ENCODE measurements around the gene RAB9A.

RAB9A gene

DNA sequence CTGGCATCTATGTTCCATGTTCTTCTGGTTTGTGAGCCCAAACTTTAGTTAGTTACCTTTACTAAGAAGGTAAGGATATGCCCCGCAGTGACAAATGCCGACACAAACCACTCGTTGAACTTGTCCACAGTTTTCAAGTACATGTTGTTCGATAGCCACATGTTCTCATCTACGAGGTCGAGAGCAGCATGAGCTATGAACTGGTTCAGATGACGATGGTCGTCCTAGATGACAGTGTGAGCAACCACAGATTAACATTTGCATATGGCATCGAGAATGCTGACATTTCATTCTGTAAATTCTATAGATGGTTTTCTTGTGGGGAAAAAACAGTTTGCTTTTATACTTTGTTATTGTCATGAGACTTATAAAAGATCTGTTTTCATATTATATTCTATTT is 27.5 kb downstream of the RAB9A start:
- no peak overlapping the region for H3K4me3 ChIP-seq (ENCODE audit: low read length, poor library complexity, severe bottlenecking)
- no peaks in the 10 kb centered on the region for H3F3A ChIP-seq (ENCODE audit: low read depth)
- TF ChIP-seq EZH2phosphoT487 (IDR thresholded peaks at IDR 0.05; ENCODE audit: borderline replicate concordance): no peak
- TF ChIP-seq, protein P1, sequence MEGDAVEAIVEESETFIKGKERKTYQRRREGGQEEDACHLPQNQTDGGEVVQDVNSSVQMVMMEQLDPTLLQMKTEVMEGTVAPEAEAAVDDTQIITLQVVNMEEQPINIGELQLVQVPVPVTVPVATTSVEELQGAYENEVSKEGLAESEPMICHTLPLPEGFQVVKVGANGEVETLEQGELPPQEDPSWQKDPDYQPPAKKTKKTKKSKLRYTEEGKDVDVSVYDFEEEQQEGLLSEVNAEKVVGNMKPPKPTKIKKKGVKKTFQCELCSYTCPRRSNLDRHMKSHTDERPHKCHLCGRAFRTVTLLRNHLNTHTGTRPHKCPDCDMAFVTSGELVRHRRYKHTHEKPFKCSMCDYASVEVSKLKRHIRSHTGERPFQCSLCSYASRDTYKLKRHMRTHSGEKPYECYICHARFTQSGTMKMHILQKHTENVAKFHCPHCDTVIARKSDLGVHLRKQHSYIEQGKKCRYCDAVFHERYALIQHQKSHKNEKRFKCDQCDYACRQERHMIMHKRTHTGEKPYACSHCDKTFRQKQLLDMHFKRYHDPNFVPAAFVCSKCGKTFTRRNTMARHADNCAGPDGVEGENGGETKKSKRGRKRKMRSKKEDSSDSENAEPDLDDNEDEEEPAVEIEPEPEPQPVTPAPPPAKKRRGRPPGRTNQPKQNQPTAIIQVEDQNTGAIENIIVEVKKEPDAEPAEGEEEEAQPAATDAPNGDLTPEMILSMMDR (conservative IDR thresholded peaks at IDR 0.05; ENCODE audit: low read length): no peak
- H3K4me2 ChIP-seq (ENCODE audit: low read depth, low read length, poor library complexity, severe bottlenecking): no peak overlapping the region
- H3K27me3 ChIP-seq (ENCODE audit: insufficient read depth, low read length, poor library complexity, severe bottlenecking): no peaks in the 10 kb centered on the region
- H2AFZ ChIP-seq (ENCODE audit: low read length): no peak overlapping the region
- peaks cover 2% of the 10 kb centered on the region for H4K20me1 ChIP-seq (ENCODE audit: insufficient read depth, low read length, poor library complexity, severe bottlenecking)
- H3K9me3 ChIP-seq (ENCODE audit: insufficient read depth, low read depth, low read length): no peaks in the 10 kb centered on the region
- H3K9ac ChIP-seq (ENCODE audit: low read depth, low read length, poor library complexity, severe bottlenecking): no peak overlapping the region
- peaks cover 13% of the 10 kb centered on the region for H3K4me1 ChIP-seq (ENCODE audit: insufficient read depth, low read length, poor library complexity, severe bottlenecking)
- peaks cover 26% of the 10 kb centered on the region for H3K79me2 ChIP-seq (ENCODE audit: insufficient read depth, low read length)
- peaks cover 68% of the 10 kb centered on the region; the same call in 1 of the 2 replicates for H3K36me3 ChIP-seq (ENCODE audit: insufficient read depth, low read length)
- H3K9me2 ChIP-seq (replicated peaks; ENCODE audit: low read depth, low read length): no peaks in the 10 kb centered on the region

DNA sequence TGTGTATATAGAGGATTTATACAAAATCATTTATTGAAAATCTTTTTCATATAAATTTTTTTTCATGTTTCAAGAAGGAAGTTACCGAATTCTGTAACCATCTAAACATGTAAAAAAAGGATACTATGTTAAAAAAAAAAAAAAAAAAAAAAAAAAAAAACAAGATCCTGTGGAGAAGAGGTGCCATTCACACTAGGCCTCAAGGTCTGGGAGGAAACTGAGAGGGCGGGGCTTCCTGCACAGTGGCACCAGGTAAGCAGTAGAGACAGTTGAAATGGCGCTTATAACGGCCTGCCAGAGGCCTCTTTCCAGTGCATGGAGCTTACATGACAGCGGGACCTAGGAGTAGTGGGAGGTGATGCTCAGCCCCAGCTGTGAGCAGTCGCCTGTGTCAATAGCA is 28.0 kb downstream of the RAB9A start:
- TF ChIP-seq, protein P1 (conservative IDR thresholded peaks at IDR 0.05; ENCODE audit: low read length): no peak
- no peak overlapping the region for H3K9ac ChIP-seq (ENCODE audit: low read depth, low read length, poor library complexity, severe bottlenecking)
- no peak overlapping the region for H3K4me3 ChIP-seq (ENCODE audit: low read length, poor library complexity, severe bottlenecking)
- no peaks in the 10 kb centered on the region for H3K27me3 ChIP-seq (ENCODE audit: insufficient read depth, low read length, poor library complexity, severe bottlenecking)
- H3K9me3 ChIP-seq (ENCODE audit: insufficient read depth, low read depth, low read length): no peaks in the 10 kb centered on the region
- no peak overlapping the region for H3K4me2 ChIP-seq (ENCODE audit: low read depth, low read length, poor library complexity, severe bottlenecking)
- H3K36me3 ChIP-seq (ENCODE audit: insufficient read depth, low read length): peaks cover 63% of the 10 kb centered on the region; the same call in 1 of the 2 replicates
- H3F3A ChIP-seq (ENCODE audit: low read depth): no peaks in the 10 kb centered on the region
- H3K79me2 ChIP-seq (ENCODE audit: insufficient read depth, low read length): peaks cover 31% of the 10 kb centered on the region
- no peak overlapping the region for H2AFZ ChIP-seq (ENCODE audit: low read length)
- peaks cover 13% of the 10 kb centered on the region for H3K4me1 ChIP-seq (ENCODE audit: insufficient read depth, low read length, poor library complexity, severe bottlenecking)
- H3K9me2 ChIP-seq (replicated peaks; ENCODE audit: low read depth, low read length): no peaks in the 10 kb centered on the region
- peaks cover 2% of the 10 kb centered on the region for H4K20me1 ChIP-seq (ENCODE audit: insufficient read depth, low read length, poor library complexity, severe bottlenecking)

DNA sequence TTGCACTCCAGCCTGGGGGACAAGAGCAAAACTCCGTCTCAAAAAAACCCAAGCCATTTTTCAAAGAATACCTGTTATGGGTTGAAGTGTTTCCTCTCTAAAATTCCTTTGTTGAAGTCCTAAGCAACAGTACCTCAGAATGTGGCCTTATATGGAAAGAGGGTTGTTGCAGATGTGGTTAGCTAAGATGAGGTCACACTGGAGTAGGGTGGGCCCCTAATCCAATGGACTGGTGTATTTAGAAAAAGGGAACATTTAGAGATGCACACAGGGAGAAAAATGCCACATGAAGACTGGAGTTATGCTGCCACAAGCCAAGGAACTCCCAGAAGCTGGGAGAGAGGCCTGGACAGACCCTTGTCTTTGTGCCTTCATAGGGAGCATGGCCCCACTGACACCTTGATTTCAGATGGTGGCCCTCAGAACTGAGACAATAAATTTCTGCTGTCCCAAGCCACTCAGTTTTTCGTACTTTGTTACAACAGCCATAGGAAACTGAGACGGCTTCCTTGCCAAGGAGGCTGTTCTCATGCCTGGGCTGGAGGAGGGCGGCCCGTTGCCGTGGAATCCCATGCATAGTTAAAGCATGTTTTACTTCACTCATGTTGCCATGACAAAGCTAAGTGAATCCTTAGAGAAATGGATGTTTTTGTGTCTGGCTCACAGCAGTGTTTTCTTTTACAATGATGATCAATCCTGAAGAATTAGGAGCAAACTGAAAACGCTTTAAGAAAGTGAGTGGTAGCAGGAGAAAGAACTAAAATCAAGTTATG is 29.0 kb downstream of the RAB9A start:
- Histone ChIP-seq H2AFZ (ENCODE audit: low read length) (no peak overlapping the region), H3K79me2 (ENCODE audit: insufficient read depth, low read length) (peaks cover 40% of the 10 kb centered on the region), H3K4me3 (ENCODE audit: low read length, poor library complexity, severe bottlenecking) (no peak overlapping the region), H3K9me3 (ENCODE audit: insufficient read depth, low read depth, low read length) (no peaks in the 10 kb centered on the region), H3K4me2 (ENCODE audit: low read depth, low read length, poor library complexity, severe bottlenecking) (no peak overlapping the region), H3K9me2 (replicated peaks; ENCODE audit: low read depth, low read length) (no peaks in the 10 kb centered on the region), H3K27me3 (ENCODE audit: insufficient read depth, low read length, poor library complexity, severe bottlenecking) (no peaks in the 10 kb centered on the region), H3K9ac (ENCODE audit: low read depth, low read length, poor library complexity, severe bottlenecking) (no peak overlapping the region), H3F3A (ENCODE audit: low read depth) (no peaks in the 10 kb centered on the region; the same call in 1 of the 2 replicates), H3K36me3 (ENCODE audit: insufficient read depth, low read length) (peaks cover 56% of the 10 kb centered on the region; the same call in 1 of the 2 replicates), H3K4me1 (ENCODE audit: insufficient read depth, low read length, poor library complexity, severe bottlenecking) (peaks cover 18% of the 10 kb centered on the region), H4K20me1 (ENCODE audit: insufficient read depth, low read length, poor library complexity, severe bottlenecking) (peaks cover 2% of the 10 kb centered on the region)
- TF ChIP-seq EZH2phosphoT487 (IDR thresholded peaks at IDR 0.05; ENCODE audit: borderline replicate concordance): no peak
- TF ChIP-seq, protein P1 (conservative IDR thresholded peaks at IDR 0.05; ENCODE audit: low read length): no peak

Data from Loucy (cell line).